Measurements from ENCODE around the gene RIMBP2.
"Not testable (repeated sequence)": the region's sequence is repeated elsewhere in the genome, so short reads cannot be mapped to it uniquely, and the experiment has no call there.

DNA sequence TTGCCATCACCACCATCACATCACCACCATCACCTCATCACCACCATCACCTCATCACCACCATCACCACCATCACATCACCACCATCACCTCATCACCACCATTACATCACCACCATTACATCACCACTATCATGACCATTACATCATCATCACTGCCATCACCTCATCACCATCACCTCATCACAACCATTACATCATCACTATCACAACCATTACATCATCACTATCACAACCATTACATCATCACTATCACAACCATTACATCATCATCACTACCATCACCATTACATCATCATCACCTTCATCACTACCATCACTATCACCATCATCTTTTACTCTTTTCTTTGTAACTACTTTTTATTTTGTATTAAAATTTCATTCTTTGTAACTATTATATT lies 131.6 kb downstream of the RIMBP2 start:
- TF ChIP-seq POLR2AphosphoS5 (IDR thresholded peaks at IDR 0.05); RAD21 (conservative IDR thresholded peaks at IDR 0.05); EP300 (conservative IDR thresholded peaks at IDR 0.05; ENCODE audit: poor library complexity, severe bottlenecking); MXI1 (conservative IDR thresholded peaks at IDR 0.05; ENCODE audit: poor library complexity, severe bottlenecking); EZH2 (IDR thresholded peaks at IDR 0.05; ENCODE audit: borderline replicate concordance, insufficient read depth, low read length, poor library complexity, severe bottlenecking): not testable (repeated sequence)
- TF ChIP-seq, protein P1, sequence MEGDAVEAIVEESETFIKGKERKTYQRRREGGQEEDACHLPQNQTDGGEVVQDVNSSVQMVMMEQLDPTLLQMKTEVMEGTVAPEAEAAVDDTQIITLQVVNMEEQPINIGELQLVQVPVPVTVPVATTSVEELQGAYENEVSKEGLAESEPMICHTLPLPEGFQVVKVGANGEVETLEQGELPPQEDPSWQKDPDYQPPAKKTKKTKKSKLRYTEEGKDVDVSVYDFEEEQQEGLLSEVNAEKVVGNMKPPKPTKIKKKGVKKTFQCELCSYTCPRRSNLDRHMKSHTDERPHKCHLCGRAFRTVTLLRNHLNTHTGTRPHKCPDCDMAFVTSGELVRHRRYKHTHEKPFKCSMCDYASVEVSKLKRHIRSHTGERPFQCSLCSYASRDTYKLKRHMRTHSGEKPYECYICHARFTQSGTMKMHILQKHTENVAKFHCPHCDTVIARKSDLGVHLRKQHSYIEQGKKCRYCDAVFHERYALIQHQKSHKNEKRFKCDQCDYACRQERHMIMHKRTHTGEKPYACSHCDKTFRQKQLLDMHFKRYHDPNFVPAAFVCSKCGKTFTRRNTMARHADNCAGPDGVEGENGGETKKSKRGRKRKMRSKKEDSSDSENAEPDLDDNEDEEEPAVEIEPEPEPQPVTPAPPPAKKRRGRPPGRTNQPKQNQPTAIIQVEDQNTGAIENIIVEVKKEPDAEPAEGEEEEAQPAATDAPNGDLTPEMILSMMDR (IDR thresholded peaks at IDR 0.05; ENCODE audit: poor library complexity, severe bottlenecking), result not testable (repeated sequence)

Data from neural cell (in vitro differentiated cells).